HEK293 (cell line): Measurements from ENCODE around the gene DLX6.

Experiments used
- PRDM10 ChIP-seq: fragments of 450-650 bp; formaldehyde crosslinking; IDR thresholded peaks from 2 replicates; pipeline ENCODE4 v1.5.1; 2016; ENCODE audit warnings: missing biosample characterization, missing genetic modification characterization
- RBAK ChIP-seq: fragments of 450-650 bp; formaldehyde crosslinking; IDR thresholded peaks from 2 replicates; pipeline ENCODE4 v1.5.1; 2016; ENCODE audit warnings: missing biosample characterization, missing genetic modification characterization
- ZBTB1 ChIP-seq: fragments of 450-650 bp; formaldehyde crosslinking; IDR thresholded peaks from 2 replicates; pipeline ENCODE4 v1.5.1; 2016; ENCODE audit warnings: missing biosample characterization, missing genetic modification characterization
- ZNF423 ChIP-seq: fragments of 450-650 bp; formaldehyde crosslinking; IDR thresholded peaks from 2 replicates; pipeline ENCODE4 v1.5.1; 2016; ENCODE audit warnings: missing biosample characterization, missing genetic modification characterization
- ZNF513 ChIP-seq: fragments of 450-650 bp; IDR thresholded peaks from 2 replicates; pipeline ENCODE4 v1.5.1; 2018; ENCODE audit warnings: missing biosample characterization, missing genetic modification characterization
- ZNF621 ChIP-seq: fragments of 450-650 bp; formaldehyde crosslinking; IDR thresholded peaks from 2 replicates; pipeline ENCODE4 v1.5.1; 2017; ENCODE audit warnings: missing biosample characterization, missing genetic modification characterization
- TF ChIP-seq, protein P1 (sequence below): fragments of 450-650 bp; formaldehyde crosslinking; IDR thresholded peaks from 2 replicates; pipeline ENCODE4 v1.5.1; 2016; ENCODE audit warnings: missing biosample characterization, missing genetic modification characterization
- TF ChIP-seq, protein P2 (sequence below): IDR thresholded peaks from 2 replicates; pipeline ENCODE4 v1.6.1; 2011; ENCODE audit warnings: mild to moderate bottlenecking, low read depth, low read length, borderline replicate concordance

GRCh38 chr7:97001656-97002554 is 3.4 kb upstream of the DLX6 start:
- TF ChIP-seq ZBTB1 (tag by site-specific recombination), result no peak
- TF ChIP-seq RBAK (tag by site-specific recombination), result no peak
- TF ChIP-seq, protein P1, sequence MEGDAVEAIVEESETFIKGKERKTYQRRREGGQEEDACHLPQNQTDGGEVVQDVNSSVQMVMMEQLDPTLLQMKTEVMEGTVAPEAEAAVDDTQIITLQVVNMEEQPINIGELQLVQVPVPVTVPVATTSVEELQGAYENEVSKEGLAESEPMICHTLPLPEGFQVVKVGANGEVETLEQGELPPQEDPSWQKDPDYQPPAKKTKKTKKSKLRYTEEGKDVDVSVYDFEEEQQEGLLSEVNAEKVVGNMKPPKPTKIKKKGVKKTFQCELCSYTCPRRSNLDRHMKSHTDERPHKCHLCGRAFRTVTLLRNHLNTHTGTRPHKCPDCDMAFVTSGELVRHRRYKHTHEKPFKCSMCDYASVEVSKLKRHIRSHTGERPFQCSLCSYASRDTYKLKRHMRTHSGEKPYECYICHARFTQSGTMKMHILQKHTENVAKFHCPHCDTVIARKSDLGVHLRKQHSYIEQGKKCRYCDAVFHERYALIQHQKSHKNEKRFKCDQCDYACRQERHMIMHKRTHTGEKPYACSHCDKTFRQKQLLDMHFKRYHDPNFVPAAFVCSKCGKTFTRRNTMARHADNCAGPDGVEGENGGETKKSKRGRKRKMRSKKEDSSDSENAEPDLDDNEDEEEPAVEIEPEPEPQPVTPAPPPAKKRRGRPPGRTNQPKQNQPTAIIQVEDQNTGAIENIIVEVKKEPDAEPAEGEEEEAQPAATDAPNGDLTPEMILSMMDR, result no peak
- TF ChIP-seq, protein P2, sequence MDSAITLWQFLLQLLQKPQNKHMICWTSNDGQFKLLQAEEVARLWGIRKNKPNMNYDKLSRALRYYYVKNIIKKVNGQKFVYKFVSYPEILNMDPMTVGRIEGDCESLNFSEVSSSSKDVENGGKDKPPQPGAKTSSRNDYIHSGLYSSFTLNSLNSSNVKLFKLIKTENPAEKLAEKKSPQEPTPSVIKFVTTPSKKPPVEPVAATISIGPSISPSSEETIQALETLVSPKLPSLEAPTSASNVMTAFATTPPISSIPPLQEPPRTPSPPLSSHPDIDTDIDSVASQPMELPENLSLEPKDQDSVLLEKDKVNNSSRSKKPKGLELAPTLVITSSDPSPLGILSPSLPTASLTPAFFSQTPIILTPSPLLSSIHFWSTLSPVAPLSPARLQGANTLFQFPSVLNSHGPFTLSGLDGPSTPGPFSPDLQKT, result no peak
- no peak for TF ChIP-seq ZNF513 (tag by site-specific recombination)
- no peak for TF ChIP-seq ZNF423 (tag by site-specific recombination)
- TF ChIP-seq ZNF621 (tag by site-specific recombination), result no peak
- TF ChIP-seq PRDM10, result no peak
